Epithelial cell of prostate (primary cell): ENCODE data around the gene GNG12.

Experiments
- DNase-seq: peaks from one replicate; pipeline ENCODE4 v3.0.0-alpha.2; 2011; ENCODE audit warnings: low read depth, low spot score
- H3K27ac ChIP-seq: fragments of 450-650 bp; 2 replicates; pipeline ENCODE4 v1.5.1; 2017; ENCODE audit warnings: mild to moderate bottlenecking

The GNG12 gene

GRCh38 chr1:67761091-67761490, 72.2 kb downstream of the GNG12 start:
- DNase-seq = no peak
- H3K27ac ChIP-seq = peak overlapping the region; percentile 81

- peak; percentile 50 for DNase-seq
- H3K27ac ChIP-seq = peak overlapping the region; percentile 81
These were observed 73.0 kb downstream of the GNG12 start for GRCh38 chr1:67760030-67760821.

DNA sequence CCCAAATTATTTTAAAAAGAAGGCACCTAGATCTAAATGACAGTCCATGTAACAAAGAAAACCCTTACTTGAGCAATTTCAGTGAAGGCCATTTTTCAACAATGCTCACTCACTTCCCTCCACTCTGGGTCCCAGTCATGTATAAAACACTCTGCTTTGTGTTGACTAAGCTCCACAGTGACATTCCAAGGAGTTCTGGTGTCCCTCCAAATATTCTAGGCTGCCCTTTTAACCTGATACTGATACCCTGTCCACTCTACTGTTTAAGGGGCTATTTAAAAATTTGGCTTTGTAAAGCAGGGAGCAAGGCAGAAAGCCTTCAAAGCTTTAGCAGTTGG, 73.6 kb downstream of the GNG12 start:
- H3K27ac ChIP-seq = peak overlapping the region; percentile 81
- DNase-seq = no peak

- no peak for DNase-seq
- peak overlapping the region; percentile 81 for H3K27ac ChIP-seq
These were observed 74.2 kb downstream of the GNG12 start for GRCh38 chr1:67759066-67759465.

DNA sequence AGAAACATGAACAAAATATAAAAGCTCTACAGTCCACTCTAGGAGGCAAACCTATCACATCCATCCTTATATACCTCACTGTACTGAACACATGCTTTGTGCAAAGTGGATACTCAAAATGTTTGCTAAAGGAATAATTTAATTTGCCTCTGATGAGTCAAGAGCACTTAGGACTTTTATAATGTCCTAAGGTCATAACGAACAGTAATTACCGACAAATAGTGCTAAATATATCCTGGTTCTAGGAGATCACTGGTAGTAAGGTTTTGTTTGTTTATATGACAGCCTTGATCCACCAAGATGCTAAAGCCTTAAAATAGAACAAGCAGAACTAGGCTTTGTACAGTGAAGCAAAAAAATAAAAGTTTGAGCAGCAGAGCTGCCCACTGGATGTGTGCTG, 77.6 kb downstream of the GNG12 start:
- no peak for DNase-seq
- peak overlapping the region; percentile 99 for H3K27ac ChIP-seq

DNA sequence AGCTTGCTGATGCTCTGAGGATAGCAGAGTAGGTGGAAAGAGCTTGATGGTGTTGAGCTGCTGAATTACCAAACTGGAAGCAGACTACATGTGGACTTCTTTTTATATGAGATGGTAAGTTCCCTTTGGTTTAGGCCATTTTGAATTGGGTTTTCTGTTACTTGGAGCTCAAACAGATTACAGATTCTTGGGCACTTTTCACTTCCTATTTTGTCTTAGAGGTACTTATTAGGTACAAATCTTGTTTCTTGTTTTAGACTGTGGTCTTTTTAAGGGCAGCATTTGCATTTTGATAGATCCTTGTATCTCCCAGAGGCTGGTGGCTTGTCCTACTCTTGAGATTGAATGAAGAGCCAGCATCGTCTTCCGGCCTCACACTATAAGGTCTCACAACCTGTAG, 78.1 kb downstream of the GNG12 start:
- peak overlapping the region; percentile 99 for H3K27ac ChIP-seq
- DNase-seq = no peak

GRCh38 chr1:67754526-67754920, 78.7 kb downstream of the GNG12 start:
- peak overlapping the region; percentile 99 for H3K27ac ChIP-seq
- DNase-seq = no peak

DNA sequence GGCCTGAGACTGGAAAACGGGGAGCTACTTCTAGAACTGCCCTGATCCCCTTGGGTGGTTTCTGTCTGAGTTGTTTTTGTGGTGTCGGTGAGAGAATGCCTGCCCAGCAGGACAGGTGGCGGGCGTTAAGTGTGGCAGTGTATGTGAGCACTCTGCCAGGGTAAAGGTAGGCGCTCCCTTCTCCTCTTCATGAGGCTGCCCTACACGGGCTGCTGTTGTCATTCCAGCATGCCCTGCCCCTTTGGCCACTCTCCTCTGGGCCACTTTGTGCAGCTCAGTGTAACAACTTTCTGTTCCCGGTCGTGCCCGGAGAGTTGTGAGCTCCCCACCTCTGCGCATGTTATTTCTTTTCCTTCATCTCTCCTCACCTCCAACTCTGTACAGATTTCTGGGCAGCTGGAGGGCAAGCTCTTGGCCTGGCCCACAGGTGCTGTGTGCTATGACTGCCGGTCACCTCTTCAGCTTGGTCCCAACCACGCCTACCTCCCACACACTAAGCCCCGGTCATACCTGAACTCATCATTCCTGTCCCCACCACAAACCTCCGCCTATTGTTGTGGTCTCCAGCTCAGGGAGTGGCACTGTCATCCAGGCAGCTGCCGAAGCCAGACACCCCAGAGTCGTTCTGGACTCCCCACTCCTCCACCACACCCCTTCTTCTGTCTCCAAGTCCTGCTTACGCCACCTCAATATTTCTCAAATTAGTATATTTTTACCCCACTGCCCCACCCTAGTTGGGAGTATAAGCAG, 79.3 kb downstream of the GNG12 start:
- DNase-seq = peak; percentile 57
- H3K27ac ChIP-seq = peak overlapping the region; percentile 99

DNA sequence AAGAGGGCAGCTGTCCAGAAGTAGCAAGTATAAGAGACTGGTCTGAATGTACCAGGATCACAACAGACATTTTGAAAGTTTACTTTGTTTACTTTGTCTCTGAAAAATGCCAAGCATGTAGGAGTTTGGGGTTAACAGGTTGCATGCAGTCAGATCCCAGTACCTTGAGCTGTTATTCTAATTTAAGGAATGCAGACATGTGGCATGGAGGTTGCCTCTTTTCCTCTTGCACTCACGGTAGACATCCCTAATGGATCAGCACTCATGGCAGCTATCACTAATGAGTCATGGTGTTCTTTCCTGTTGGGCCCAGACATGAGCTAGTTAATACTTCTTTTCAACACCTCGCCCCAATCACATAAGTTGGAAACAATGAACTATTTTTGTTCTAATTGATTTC, 81.0 kb downstream of the GNG12 start:
- no peak for DNase-seq

GRCh38 chr1:67750691-67751054, 82.6 kb downstream of the GNG12 start:
- DNase-seq = no peak
- peak overlapping the region; percentile 99 for H3K27ac ChIP-seq

More for the DNA sequence above, 81.0 kb downstream of the GNG12 start:
- peak overlapping the region; percentile 99 for H3K27ac ChIP-seq

DNA sequence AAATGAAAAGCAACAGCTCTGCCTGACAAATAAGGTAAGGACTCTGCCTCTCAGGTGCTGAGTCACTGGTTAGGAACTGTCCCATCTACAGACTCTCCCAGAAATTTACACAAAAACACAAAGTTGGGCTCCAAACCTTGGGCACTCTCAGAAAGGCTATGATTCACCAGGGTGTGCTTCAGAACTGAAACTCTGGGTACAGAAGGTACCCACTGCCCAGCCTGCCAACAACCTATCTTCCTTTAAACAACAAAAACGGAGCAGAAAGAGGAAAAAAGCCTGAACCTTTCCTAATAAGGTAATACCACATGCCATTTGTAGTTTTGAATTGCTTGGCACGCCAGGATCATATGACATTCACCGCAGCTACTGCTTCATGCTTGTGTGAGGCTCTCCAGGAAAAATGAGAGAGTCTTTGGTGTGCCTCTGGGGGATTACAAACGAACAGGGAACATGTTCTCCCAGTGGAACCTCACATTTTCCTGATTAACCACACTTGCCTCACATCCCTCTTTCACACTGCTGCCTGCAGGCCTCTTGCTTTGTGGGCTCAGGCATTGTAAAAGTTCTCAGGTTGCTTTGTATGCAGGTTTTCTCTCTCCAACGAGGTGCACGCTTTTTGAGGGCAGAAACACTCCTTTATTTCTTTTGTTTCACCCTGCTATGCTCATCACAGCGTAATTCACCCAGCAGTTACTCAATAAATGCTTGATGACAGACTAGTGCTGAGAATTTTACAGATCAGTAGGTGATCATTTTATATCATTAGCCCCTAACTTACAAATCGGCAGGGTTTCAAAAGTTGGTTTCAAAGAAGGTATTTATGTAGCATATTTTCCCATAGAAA, 83.2 kb downstream of the GNG12 start:
- peak; percentile 76 for DNase-seq
- peak overlapping the region; percentile 99 for H3K27ac ChIP-seq

DNA sequence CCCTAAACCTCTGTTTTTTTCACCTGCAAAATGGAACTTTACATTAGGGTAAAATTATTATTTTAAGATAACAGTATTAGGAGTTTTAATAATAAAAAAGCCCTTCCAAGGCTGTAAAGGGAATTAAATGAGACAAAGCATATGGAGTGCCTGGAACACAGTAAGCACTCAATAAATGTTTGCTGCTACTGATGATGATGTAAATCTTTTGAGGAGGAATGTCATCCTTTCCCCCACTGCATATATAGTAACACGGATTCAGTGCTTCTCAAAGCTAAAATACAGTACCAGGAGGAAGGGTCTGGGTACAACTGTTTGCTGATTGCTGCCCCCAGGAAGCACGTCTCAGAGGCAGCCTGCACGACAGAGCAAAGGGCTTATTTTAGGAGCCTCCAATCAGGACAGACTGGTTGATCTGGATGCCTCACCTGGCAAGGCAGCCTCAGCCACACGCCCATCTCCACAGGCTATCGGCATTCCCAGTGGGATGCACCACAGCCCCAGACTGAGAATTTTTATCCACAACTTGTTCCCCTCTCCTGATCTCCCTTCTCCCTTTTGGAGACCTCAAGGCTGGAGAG, 83.9 kb downstream of the GNG12 start:
- peak overlapping the region; percentile 99 for H3K27ac ChIP-seq
- DNase-seq = no peak

GRCh38 chr1:67748630-67749029, 84.6 kb downstream of the GNG12 start:
- DNase-seq = no peak
- H3K27ac ChIP-seq = peak overlapping the region; percentile 99

GRCh38 chr1:67747671-67748546, 85.4 kb downstream of the GNG12 start:
- H3K27ac ChIP-seq = peak overlapping the region; percentile 99
- no peak for DNase-seq

- no peak overlapping the region for H3K27ac ChIP-seq
- DNase-seq = no peak
These were observed 87.2 kb downstream of the GNG12 start for GRCh38 chr1:67745875-67746698.

GRCh38 chr1:67743072-67743725, 90.1 kb downstream of the GNG12 start:
- no peak overlapping the region for H3K27ac ChIP-seq
- no peak for DNase-seq

GRCh38 chr1:67741736-67742135, 91.5 kb downstream of the GNG12 start:
- H3K27ac ChIP-seq = no peak overlapping the region
- no peak for DNase-seq

DNA sequence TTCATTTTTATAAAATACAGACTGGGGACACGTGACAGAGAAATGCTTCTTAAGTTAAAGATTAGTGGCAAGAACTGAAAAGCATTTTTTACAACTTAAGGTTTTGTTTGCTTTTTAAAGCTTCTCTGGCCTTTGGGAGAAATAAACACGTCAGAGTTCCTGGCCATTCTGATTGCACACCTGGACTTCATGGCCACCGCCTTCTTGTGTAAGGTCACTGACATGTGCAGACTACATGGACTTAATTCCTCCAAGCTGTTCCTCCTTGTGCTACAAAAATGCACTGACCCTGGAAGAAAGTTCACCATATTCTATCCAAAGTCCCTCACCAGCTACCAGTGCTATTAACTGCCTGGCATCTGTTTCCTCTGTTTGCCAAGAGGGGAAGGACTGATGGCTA, 92.1 kb downstream of the GNG12 start:
- H3K27ac ChIP-seq = peak overlapping the region; percentile 12
- no peak for DNase-seq
